B cell (primary cell): Measurements from ENCODE around the gene PIGB. TPM values are rescaled to one million over a fixed set of nuclear protein-coding genes. Genes with fewer than 3 reads are reported as not detected.
"Not testable (repeated sequence)": the region's sequence is repeated elsewhere in the genome, so short reads cannot be mapped to it uniquely, and the experiment has no call there.

Source experiments
- ATAC-seq: fragments of 200-7000 bp; cut with Tn5 transposase; one replicate; pipeline ENCODE4 v1.10.0; 2021; ENCODE audit warnings: low read depth, mild to moderate bottlenecking, moderate number of reproducible peaks, moderate library complexity
- CTCF ChIA-PET: fragments of 350-600 bp; sonication (Branson Sonifier 250); formaldehyde crosslinking; loops from one replicate; lab custom pipeline; 2021; ENCODE audit warnings: antibody characterized with exemption, inconsistent platforms; lab: Charles Lee
- POLR2A ChIA-PET: fragments of 350-600 bp; sonication (Branson Sonifier 250); formaldehyde crosslinking; loops from one replicate; lab custom pipeline; 2021; ENCODE audit warnings: antibody characterized with exemption; lab: Charles Lee
- DNase-seq: peaks from one replicate; pipeline ENCODE4 v3.0.0; 2013
- H2AFZ ChIP-seq: 2 replicates; pipeline ENCODE4 v1.6.1; 2012; ENCODE audit warnings: mild to moderate bottlenecking, low read depth, low read length; ENCODE audit not compliant: insufficient read depth, poor library complexity, severe bottlenecking
- H3K27ac ChIP-seq, 2 donors: 1 replicate in 1 of 2; 2 replicates in 1 of 2; pipeline ENCODE4 v1.5.1; 2012 to 2013; ENCODE audit warnings: low read length in 2 of 2, mild to moderate bottlenecking in 2 of 2, moderate library complexity in 1 of 2
- H3K27me3 ChIP-seq, 4 experiments: fragments of 200-600 bp in 1 of 4; sonication (generic) in 1 of 4; replicated peaks in 1 of 4; 1 replicate in 2 of 4; 2 replicates in 2 of 4; pipeline versions ENCODE4 v1.6.1 to v1.7.0; 2013 to 2016; ENCODE audit warnings: low read length in 3 of 4, mild to moderate bottlenecking in 2 of 4, mixed read lengths in 1 of 4, moderate library complexity in 1 of 4; ENCODE audit not compliant: insufficient read depth in 4 of 4, control insufficient read depth in 3 of 4; ENCODE audit errors: control extremely low read depth in 1 of 4
- H3K36me3 ChIP-seq, 2 experiments: replicated peaks in 1 of 2; 1 replicate in 1 of 2; 2 replicates in 1 of 2; pipeline versions ENCODE4 v1.6.1 to v1.7.1; 2013; ENCODE audit warnings: low read length in 1 of 2; ENCODE audit not compliant: insufficient read depth in 2 of 2, control insufficient read depth in 1 of 2; ENCODE audit errors: control extremely low read depth in 1 of 2, extremely low read depth in 1 of 2
- H3K4me1 ChIP-seq, 2 donors: fragments of 200-600 bp in 1 of 2; sonication (generic) in 1 of 2; 1 replicate in 1 of 2; 2 replicates in 1 of 2; pipeline versions ENCODE4 v1.5.1 to v1.6.1; 2013 to 2017; ENCODE audit warnings: low read length in 2 of 2; ENCODE audit not compliant: control insufficient read depth in 2 of 2, insufficient read depth in 2 of 2
- H3K4me2 ChIP-seq: replicated peaks from 2 replicates; pipeline ENCODE3; 2012; ENCODE audit warnings: mild to moderate bottlenecking, low read depth, low read length; ENCODE audit not compliant: poor library complexity, severe bottlenecking
- H3K4me3 ChIP-seq, 5 experiments: fragments of 200-600 bp in 1 of 5; sonication (generic) in 1 of 5; 1 replicate in 3 of 5; 2 replicates in 2 of 5; pipeline versions ENCODE4 v1.5.1 to v1.7.0; 2011 to 2016; ENCODE audit warnings: low read length in 4 of 5, mild to moderate bottlenecking in 4 of 5, low read depth in 2 of 5, control low read depth in 1 of 5, moderate library complexity in 1 of 5; ENCODE audit not compliant: insufficient read depth in 1 of 5; ENCODE audit errors: control extremely low read depth in 1 of 5, extremely low read depth in 1 of 5
- H3K79me2 ChIP-seq: fragments of 200-600 bp; sonication (generic); one replicate; pipeline ENCODE4 v1.6.0; 2016; ENCODE audit warnings: low read length; ENCODE audit not compliant: control insufficient read depth, insufficient read depth
- H3K9ac ChIP-seq: fragments of 200-600 bp; sonication (generic); 2 replicates; pipeline ENCODE4 v1.6.1; 2017; ENCODE audit warnings: mild to moderate bottlenecking, low read length, moderate library complexity
- H3K9me3 ChIP-seq, 3 donors: one replicate each; pipeline versions ENCODE4 v1.6.1 to v1.7.1; 2013; ENCODE audit warnings: low read length in 2 of 3; ENCODE audit not compliant: control insufficient read depth in 2 of 3, insufficient read depth in 1 of 3; ENCODE audit errors: control extremely low read depth in 1 of 3
- H4K20me1 ChIP-seq: 2 replicates; pipeline ENCODE4 v1.6.0; 2012; ENCODE audit warnings: mild to moderate bottlenecking, low read length; ENCODE audit not compliant: insufficient read depth, control insufficient read depth, poor library complexity, severe bottlenecking
- H3K27ac Mint-ChIP-seq: one replicate; pipeline ENCODE4 v1.8.0; 2021; ENCODE audit warnings: mixed read lengths
- H3K27me3 Mint-ChIP-seq: one replicate; pipeline ENCODE4 v1.8.0; 2021; ENCODE audit warnings: mixed read lengths
- H3K4me1 Mint-ChIP-seq: one replicate; pipeline ENCODE4 v1.8.0; 2021; ENCODE audit warnings: mixed read lengths
- H3K4me3 Mint-ChIP-seq: one replicate; pipeline ENCODE4 v1.8.0; 2021; ENCODE audit warnings: mixed read lengths
- H3K9me3 Mint-ChIP-seq: one replicate; pipeline ENCODE4 v1.8.0; 2022; ENCODE audit warnings: mixed read lengths; ENCODE audit not compliant: insufficient read depth
- EZH2 ChIP-seq: IDR thresholded peaks from 2 replicates; pipeline ENCODE4 v1.6.1; 2012; ENCODE audit warnings: borderline replicate concordance, low read depth, mild to moderate bottlenecking, moderate library complexity, low read length; ENCODE audit not compliant: insufficient read depth, poor library complexity, severe bottlenecking
- WGBS: methylation state at CpG from one replicate; pipeline ENCODE4 v1.1.5; 2013; ENCODE audit warnings: missing lambda C conversion rate; ENCODE audit not compliant: insufficient coverage; 5-methylcytosine and 5-hydroxymethylcytosine counted together
- intact Hi-C: fragments of 100-400 bp; cut with micrococcal nuclease; formaldehyde crosslinking; loops from one replicate; pipeline ENCODE4 v1.10.0; 2022
- polyA plus RNA-seq: library from polyadenylated mRNA; depleted of rRNA; stranded (reverse); fragments of >200 nt; gene quantifications from 2 replicates; pipeline ENCODE4 v1.2.3, GENCODE V29; 2012
- total RNA-seq, 2 donors: library from RNA; stranded (reverse); fragments of 120-200 nt in 1 of 2; gene quantifications; 1 replicate in 1 of 2; 2 replicates in 1 of 2; pipeline versions ENCODE4 v1.2.3 to v1.2.4, GENCODE V29; 2013 to 2022
- TF ChIP-seq, protein P1 (sequence below): fragments of 200-600 bp; IDR thresholded peaks from one replicate; pipeline ENCODE4 v1.8.0; 2022; ENCODE audit warnings: antibody characterized with exemption, mild to moderate bottlenecking

Gene PIGB
- total and polyA plus RNA-seq, 2 donors (not counting 1 experiment from before 2014, with no cell fraction given) = 21.1 to 41.7 TPM

DNA sequence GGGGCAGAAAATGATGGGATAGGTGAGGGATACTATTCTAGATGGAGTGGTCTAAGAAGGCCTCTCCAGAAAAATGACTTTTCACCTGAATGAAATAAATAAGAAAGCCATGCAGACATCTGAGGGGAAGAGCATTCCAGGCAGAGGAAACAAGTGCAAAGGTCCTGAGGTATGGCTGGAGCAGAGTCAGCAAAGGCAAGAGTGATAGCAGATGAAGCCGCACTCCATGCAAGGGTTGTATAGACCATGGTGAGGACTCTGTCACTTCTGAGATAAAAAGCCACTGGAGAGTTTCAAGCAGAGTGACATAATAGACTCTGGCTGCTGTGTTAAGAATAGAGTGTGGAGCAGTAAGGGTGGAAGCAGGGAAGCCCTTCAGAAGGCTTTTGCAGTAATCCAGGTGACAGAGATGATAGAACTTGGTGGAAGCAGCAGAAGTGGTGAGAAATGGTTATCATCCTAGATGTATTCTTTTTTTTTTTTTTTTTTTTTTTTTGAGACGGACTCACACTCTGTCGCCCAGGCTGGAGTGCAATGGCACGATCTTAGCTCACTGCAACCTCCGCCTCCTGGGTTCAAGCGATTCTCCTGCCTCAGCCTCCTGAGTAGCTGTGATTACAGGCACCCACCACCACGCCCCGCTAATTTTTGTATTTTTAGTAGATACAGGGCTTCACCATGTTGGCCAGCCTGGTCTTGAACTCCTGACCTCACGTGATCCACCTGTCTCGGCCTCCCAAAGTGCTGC, 32.4 kb upstream of the PIGB start:
- H3K27me3 Mint-ChIP-seq, H3K4me3 Mint-ChIP-seq, H3K9ac ChIP-seq, ATAC-seq, H3K27me3 ChIP-seq, H3K27ac ChIP-seq, H4K20me1 ChIP-seq, H3K9me3 Mint-ChIP-seq, intact Hi-C loops, H3K4me2 ChIP-seq, H3K4me3 ChIP-seq, H2AFZ ChIP-seq, H3K36me3 ChIP-seq, H3K9me3 ChIP-seq, DNase-seq: not testable (repeated sequence)
- WGBS = over 99% methylated on average over 10 of the region's 10 CpGs
- H3K79me2 ChIP-seq = peaks cover 59% of the 10 kb centered on the region
- Mint-ChIP-seq H3K4me1 (peaks cover 50% of the 10 kb centered on the region), H3K27ac (peak overlapping the region; percentile 32)
- ChIA-PET CTCF (interaction anchor here (1.3 to 4.9 kb wide), 4 partner anchors 19 to 71 kb away, joined by 3 to 23 read pairs (median 4); no protein-coding TSS in a partner anchor), POLR2A (interaction anchor here (0.8 kb wide), 1 partner anchor 17 kb away, joined by 14 read pairs; no protein-coding TSS in a partner anchor)
- peaks cover 16 to 26% of the 10 kb centered on the region in 2 donors for H3K4me1 ChIP-seq

DNA sequence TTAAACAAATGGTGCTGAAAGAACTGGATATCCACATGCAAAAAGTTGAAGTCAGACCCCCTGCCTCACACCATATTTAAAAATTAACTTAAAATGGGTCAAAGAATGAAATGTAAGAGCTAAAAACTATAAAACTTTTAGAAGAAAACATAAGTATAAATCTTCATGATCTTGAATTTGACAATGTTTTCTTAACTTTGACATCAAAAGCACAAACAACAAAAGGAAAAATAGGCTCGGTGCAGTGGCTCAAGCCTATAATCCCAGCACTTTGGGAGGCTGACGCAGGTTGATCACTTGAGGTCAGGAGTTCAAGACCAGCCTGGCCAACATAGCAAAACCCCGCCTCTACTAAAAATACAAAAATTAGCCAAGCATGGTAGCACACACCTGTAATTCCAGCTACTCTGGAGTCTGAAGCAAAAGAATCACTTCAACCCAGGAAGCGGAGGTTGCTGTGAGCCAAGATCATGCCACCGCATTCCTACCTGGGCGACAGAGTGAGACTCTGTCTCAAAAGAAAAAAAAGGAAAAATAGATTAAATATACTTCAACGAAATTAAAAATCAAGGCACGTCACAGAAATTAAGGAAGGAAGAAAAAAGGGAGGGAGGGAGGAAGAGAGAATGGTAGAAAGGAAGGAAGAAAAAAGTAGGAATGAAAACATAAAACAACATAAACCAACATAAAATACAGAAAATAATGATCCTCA, 30.9 kb upstream of the PIGB start:
- Histone ChIP-seq H3K36me3 (no peaks in the 10 kb centered on the region), H2AFZ (peak overlapping the region; percentile 96), H3K27ac (peak overlapping the region in 1 of 2 donors; percentile 93), H3K9ac (peak overlapping the region; percentile 96), H4K20me1 (no peaks in the 10 kb centered on the region), H3K79me2 (peaks cover 46% of the 10 kb centered on the region), H3K9me3 (no peaks in the 10 kb centered on the region), H3K4me3 (peak overlapping the region in 2 of 5 experiments; percentile 67 to 100), H3K4me1 (peaks cover 10 to 18% of the 10 kb centered on the region in 2 donors), H3K27me3 (no peaks in the 10 kb centered on the region), H3K4me2 (peak overlapping the region; percentile 98)
- Mint-ChIP-seq H3K4me1 (peaks cover 39% of the 10 kb centered on the region), H3K27ac (peak overlapping the region; percentile 89), H3K9me3 (no peaks in the 10 kb centered on the region), H3K27me3 (no peaks in the 10 kb centered on the region), H3K4me3 (peak overlapping the region; percentile 89)
- 85% methylated on average over 4 of the region's 8 CpGs for WGBS
- intact Hi-C loops = loop anchor here (2.0 kb wide), 1 partner anchor 13 kb away; no protein-coding TSS in a partner anchor
- DNase-seq (no peak), ATAC-seq (no peak)
- no peak for TF ChIP-seq EZH2
- TF ChIP-seq, protein P1, sequence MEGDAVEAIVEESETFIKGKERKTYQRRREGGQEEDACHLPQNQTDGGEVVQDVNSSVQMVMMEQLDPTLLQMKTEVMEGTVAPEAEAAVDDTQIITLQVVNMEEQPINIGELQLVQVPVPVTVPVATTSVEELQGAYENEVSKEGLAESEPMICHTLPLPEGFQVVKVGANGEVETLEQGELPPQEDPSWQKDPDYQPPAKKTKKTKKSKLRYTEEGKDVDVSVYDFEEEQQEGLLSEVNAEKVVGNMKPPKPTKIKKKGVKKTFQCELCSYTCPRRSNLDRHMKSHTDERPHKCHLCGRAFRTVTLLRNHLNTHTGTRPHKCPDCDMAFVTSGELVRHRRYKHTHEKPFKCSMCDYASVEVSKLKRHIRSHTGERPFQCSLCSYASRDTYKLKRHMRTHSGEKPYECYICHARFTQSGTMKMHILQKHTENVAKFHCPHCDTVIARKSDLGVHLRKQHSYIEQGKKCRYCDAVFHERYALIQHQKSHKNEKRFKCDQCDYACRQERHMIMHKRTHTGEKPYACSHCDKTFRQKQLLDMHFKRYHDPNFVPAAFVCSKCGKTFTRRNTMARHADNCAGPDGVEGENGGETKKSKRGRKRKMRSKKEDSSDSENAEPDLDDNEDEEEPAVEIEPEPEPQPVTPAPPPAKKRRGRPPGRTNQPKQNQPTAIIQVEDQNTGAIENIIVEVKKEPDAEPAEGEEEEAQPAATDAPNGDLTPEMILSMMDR = no peak
- CTCF ChIA-PET = interaction anchor here (0.7 to 4.9 kb wide), 6 partner anchors 21 to 152 kb away, joined by 3 to 23 read pairs (median 4); partner anchors contain the start of genes PIGB and PIGBOS1
- POLR2A ChIA-PET = no interaction called here
